ENCODE measurements around the gene SLC31A1. TPM values are rescaled to one million over a fixed set of nuclear protein-coding genes. Genes with fewer than 3 reads are reported as not detected.

The SLC31A1 gene
- polyA plus RNA-seq, 1 donor (not counting 4 experiments of a cell fraction or from before 2014, with no cell fraction given): 20.3 TPM

DNA sequence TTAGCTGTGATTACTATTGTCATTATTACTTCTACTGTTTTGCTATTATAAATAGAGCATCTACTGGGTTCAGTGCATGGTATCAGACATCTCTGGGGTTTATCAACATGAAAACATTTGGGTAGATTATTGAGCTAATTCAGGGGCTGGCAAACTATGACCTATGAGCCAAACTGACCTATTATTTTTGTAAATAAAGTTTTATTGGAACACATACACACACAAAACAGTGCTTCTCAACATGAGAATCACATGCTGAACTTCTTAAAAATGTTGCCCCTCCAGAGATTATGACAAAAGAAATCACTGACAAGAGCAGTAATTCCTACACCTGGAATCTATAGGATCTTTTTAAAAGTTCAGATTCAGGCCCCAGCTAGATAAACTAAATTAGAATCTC is 40.2 kb upstream of the SLC31A1 start:
- Histone ChIP-seq H3K9me1 (ENCODE audit: control insufficient read depth, extremely low read depth, insufficient read depth, low read length) (no peaks in the 10 kb centered on the region), H3K4me2 (ENCODE audit: control insufficient read depth, extremely low read depth, insufficient read depth, low read depth, low read length) (no peak overlapping the region), H3K27me3 (ENCODE audit: control insufficient read depth, extremely low read depth, insufficient read depth, low read length) (no peaks in the 10 kb centered on the region), H3K27ac (ENCODE audit: control insufficient read depth, insufficient read depth, low read length) (no peak overlapping the region), H3K4me3 (ENCODE audit: control insufficient read depth in 2 of 3, extremely low read depth in 1 of 3, insufficient read depth in 2 of 3, low read depth in 1 of 3, low read length in 3 of 3) (no peak overlapping the region), H4K20me1 (ENCODE audit: control insufficient read depth, extremely low read depth, insufficient read depth, low read length) (no peaks in the 10 kb centered on the region), H3K4me1 (ENCODE audit: control insufficient read depth, extremely low read depth, insufficient read depth, low read length) (peaks cover 17% of the 10 kb centered on the region), H3K79me2 (ENCODE audit: control insufficient read depth, insufficient read depth, low read length) (no peaks in the 10 kb centered on the region), H3K9me3 (ENCODE audit: control insufficient read depth, low read depth, low read length) (no peaks in the 10 kb centered on the region), H3K36me3 (ENCODE audit: control insufficient read depth in 2 of 2, extremely low read depth in 1 of 2, insufficient read depth in 2 of 2, low read length in 2 of 2) (peaks cover 30 to 59% of the 10 kb centered on the region in 2 experiments), H2AFZ (ENCODE audit: control insufficient read depth, low read length) (no peak overlapping the region), H3K9ac (ENCODE audit: control insufficient read depth, extremely low read depth, insufficient read depth, low read length) (no peak overlapping the region)
- DNase-seq (ENCODE audit: low read depth, low spot score) (no peak), FAIRE-seq (no peak)
- dilution Hi-C loops (cut with MboI; ENCODE audit: extremely low pct_ligation_motif_present, low sequenced_read_pairs): no loop called here
- no peak for TF ChIP-seq EZH2 (IDR thresholded peaks at IDR 0.05; ENCODE audit: low read length)
- TF ChIP-seq, protein P1, sequence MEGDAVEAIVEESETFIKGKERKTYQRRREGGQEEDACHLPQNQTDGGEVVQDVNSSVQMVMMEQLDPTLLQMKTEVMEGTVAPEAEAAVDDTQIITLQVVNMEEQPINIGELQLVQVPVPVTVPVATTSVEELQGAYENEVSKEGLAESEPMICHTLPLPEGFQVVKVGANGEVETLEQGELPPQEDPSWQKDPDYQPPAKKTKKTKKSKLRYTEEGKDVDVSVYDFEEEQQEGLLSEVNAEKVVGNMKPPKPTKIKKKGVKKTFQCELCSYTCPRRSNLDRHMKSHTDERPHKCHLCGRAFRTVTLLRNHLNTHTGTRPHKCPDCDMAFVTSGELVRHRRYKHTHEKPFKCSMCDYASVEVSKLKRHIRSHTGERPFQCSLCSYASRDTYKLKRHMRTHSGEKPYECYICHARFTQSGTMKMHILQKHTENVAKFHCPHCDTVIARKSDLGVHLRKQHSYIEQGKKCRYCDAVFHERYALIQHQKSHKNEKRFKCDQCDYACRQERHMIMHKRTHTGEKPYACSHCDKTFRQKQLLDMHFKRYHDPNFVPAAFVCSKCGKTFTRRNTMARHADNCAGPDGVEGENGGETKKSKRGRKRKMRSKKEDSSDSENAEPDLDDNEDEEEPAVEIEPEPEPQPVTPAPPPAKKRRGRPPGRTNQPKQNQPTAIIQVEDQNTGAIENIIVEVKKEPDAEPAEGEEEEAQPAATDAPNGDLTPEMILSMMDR (optimal IDR thresholded peaks at IDR 0.05 in 1 of 3, IDR thresholded peaks at IDR 0.05 in 1 of 3, conservative IDR thresholded peaks at IDR 0.05 in 1 of 3; ENCODE audit: extremely low read depth in 1 of 3, insufficient read depth in 2 of 3, low read length in 3 of 3): no peak

DNA sequence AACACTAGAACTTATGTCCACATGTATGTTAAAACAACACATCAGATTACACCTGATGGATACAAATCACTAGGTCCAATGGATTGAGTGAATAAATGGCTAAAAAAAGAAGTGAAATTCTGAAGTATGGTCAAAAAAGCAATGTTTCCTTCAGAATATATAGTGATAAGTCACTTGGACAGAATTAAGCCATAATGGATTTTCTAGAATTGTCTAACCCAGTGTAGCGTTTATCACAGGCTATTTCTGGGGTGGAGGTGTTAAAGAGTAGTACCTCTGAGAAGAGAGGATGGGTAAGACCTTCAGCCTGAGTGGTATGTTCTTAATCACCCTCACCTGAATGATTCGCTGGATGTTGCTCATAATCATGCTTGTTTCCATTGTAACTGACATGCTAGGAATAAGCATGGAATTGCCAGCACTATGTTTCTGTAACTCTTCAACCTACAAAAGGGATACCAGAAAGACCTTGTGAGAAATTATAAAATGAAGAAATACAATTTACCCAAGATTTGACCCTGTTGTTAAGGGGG is 37.3 kb upstream of the SLC31A1 start:
- peaks cover 21 to 46% of the 10 kb centered on the region in 2 experiments for H3K36me3 ChIP-seq (ENCODE audit: control insufficient read depth in 2 of 2, extremely low read depth in 1 of 2, insufficient read depth in 2 of 2, low read length in 2 of 2)
- H3K9me3 ChIP-seq (ENCODE audit: control insufficient read depth, low read depth, low read length): no peaks in the 10 kb centered on the region
- no peaks in the 10 kb centered on the region for H4K20me1 ChIP-seq (ENCODE audit: control insufficient read depth, extremely low read depth, insufficient read depth, low read length)
- H3K4me3 ChIP-seq (ENCODE audit: control insufficient read depth in 2 of 3, extremely low read depth in 1 of 3, insufficient read depth in 2 of 3, low read depth in 1 of 3, low read length in 3 of 3): no peak overlapping the region
- no peaks in the 10 kb centered on the region for H3K79me2 ChIP-seq (ENCODE audit: control insufficient read depth, insufficient read depth, low read length)
- TF ChIP-seq, protein P1 (optimal IDR thresholded peaks at IDR 0.05 in 1 of 3, IDR thresholded peaks at IDR 0.05 in 1 of 3, conservative IDR thresholded peaks at IDR 0.05 in 1 of 3; ENCODE audit: extremely low read depth in 1 of 3, insufficient read depth in 2 of 3, low read length in 3 of 3): no peak
- TF ChIP-seq EZH2 (IDR thresholded peaks at IDR 0.05; ENCODE audit: low read length): no peak
- dilution Hi-C loops (cut with MboI; ENCODE audit: extremely low pct_ligation_motif_present, low sequenced_read_pairs): no loop called here
- H3K4me1 ChIP-seq (ENCODE audit: control insufficient read depth, extremely low read depth, insufficient read depth, low read length): peaks cover 36% of the 10 kb centered on the region
- no peaks in the 10 kb centered on the region for H3K27me3 ChIP-seq (ENCODE audit: control insufficient read depth, extremely low read depth, insufficient read depth, low read length)
- no peak overlapping the region for H2AFZ ChIP-seq (ENCODE audit: control insufficient read depth, low read length)
- H3K9ac ChIP-seq (ENCODE audit: control insufficient read depth, extremely low read depth, insufficient read depth, low read length): no peak overlapping the region
- H3K4me2 ChIP-seq (ENCODE audit: control insufficient read depth, extremely low read depth, insufficient read depth, low read depth, low read length): no peak overlapping the region
- DNase-seq (ENCODE audit: low read depth, low spot score): no peak
- H3K27ac ChIP-seq (ENCODE audit: control insufficient read depth, insufficient read depth, low read length): peak overlapping the region; percentile 83
- H3K9me1 ChIP-seq (ENCODE audit: control insufficient read depth, extremely low read depth, insufficient read depth, low read length): no peaks in the 10 kb centered on the region
- FAIRE-seq: no peak

Measured in keratinocyte (primary cell).